Heart left ventricle (tissue), 13 donors: ENCODE measurements around the gene BCAR3.

Experiments
- POLR2A ChIP-seq, 2 donors: fragments of 450-650 bp; IDR thresholded peaks; one replicate each; pipeline ENCODE4 v1.6.1; 2017; ENCODE audit warnings: antibody characterized with exemption in 2 of 2, mild to moderate bottlenecking in 2 of 2, moderate library complexity in 2 of 2
- TF ChIP-seq, protein P1 (sequence below), 12 donors: fragments of 200-600 bp; sonication (generic) in 4 of 12; IDR thresholded peaks; one replicate each; pipeline versions ENCODE4 v1.5.0 to v1.8.0; 2018 to 2022; ENCODE audit warnings: antibody characterized with exemption in 12 of 12, mild to moderate bottlenecking in 5 of 12
- donor health status: ischemic (EF 13 %, LVEDD 7.1; RV severe dilation, severe dysfunction).
- donor health status: DM: no; HTN: yes; CAD: no.
- donor health status: DM: no; HTN: no; CAD: no.
- donor health status: ischemic (EF 25% LVEDD 6.9; RV normal size, moderate dysfunction).
- donor health status: ischemic (EF 25% LVEDD 5.7; RV mildly dilated, moderate dysfunction).
- donor health status: ischemic (EF 35%, LVEDD 5.7; RV mildly dilated, moderate dysfunction).
- donor health status: nonischemic (EF 11% LVEDD 7.7; RV severe dilation, severe dysfunction).
- donor health status: DM: yes; HTN: yes; CAD: no.
- donor health status: PGD.
- donor health status: ischemic (EF 29% LVEDD 5.4; RV normal size, mild dysfunction).
- donor health status: nonischemic (EF 23%, LVEDD 6.1; RV moderate dilation, normal function).

DNA sequence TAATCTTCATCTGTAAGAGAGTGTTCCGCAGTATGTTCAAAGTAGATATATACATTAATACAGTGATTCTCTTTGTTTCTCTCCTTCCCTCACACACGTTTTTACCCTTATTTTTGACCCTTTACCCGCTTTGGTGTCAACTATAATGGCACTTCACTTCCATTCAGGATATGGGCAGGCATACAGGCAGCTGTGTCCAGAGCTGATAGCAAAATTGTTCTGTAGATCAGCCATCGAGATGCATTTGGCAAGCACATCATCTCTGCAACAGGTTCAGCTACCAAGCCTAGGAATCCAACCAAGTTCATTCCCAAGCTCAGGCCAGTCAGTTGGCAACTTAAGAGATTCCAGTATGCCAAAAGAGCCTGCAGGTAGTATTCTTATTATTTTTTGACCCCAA lies 158.9 kb downstream of the BCAR3 start:
- TF ChIP-seq, protein P1, sequence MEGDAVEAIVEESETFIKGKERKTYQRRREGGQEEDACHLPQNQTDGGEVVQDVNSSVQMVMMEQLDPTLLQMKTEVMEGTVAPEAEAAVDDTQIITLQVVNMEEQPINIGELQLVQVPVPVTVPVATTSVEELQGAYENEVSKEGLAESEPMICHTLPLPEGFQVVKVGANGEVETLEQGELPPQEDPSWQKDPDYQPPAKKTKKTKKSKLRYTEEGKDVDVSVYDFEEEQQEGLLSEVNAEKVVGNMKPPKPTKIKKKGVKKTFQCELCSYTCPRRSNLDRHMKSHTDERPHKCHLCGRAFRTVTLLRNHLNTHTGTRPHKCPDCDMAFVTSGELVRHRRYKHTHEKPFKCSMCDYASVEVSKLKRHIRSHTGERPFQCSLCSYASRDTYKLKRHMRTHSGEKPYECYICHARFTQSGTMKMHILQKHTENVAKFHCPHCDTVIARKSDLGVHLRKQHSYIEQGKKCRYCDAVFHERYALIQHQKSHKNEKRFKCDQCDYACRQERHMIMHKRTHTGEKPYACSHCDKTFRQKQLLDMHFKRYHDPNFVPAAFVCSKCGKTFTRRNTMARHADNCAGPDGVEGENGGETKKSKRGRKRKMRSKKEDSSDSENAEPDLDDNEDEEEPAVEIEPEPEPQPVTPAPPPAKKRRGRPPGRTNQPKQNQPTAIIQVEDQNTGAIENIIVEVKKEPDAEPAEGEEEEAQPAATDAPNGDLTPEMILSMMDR (IDR thresholded peaks at IDR 0.05), result no peak
- TF ChIP-seq POLR2A (IDR thresholded peaks at IDR 0.05), result no peak
